Vagina (tissue), 2 donors: Measurements from ENCODE around the gene NCAPG2.

Experiments used
- POLR2A ChIP-seq, 2 donors: fragments of 450-650 bp; IDR thresholded peaks; one replicate each; pipeline ENCODE4 v1.6.1; 2017; ENCODE audit warnings: antibody characterized with exemption in 2 of 2, mild to moderate bottlenecking in 2 of 2, moderate library complexity in 2 of 2
- POLR2AphosphoS5 ChIP-seq, 2 donors: sonication (generic); formaldehyde crosslinking; IDR thresholded peaks; one replicate each; pipeline ENCODE4 v1.9.0; 2017; ENCODE audit warnings: antibody characterized with exemption in 2 of 2, mild to moderate bottlenecking in 2 of 2, low read depth in 1 of 2; ENCODE audit not compliant: insufficient read depth in 1 of 2
- TF ChIP-seq, protein P1 (sequence below), 3 experiments: fragments of 450-650 bp in 2 of 3; fragments of 200-600 bp in 1 of 3; sonication (generic) in 1 of 3; IDR thresholded peaks; one replicate each; pipeline ENCODE4 v1.5.1; 2017 to 2019; ENCODE audit warnings: antibody characterized with exemption in 3 of 3, mild to moderate bottlenecking in 2 of 3, moderate library complexity in 2 of 3

DNA sequence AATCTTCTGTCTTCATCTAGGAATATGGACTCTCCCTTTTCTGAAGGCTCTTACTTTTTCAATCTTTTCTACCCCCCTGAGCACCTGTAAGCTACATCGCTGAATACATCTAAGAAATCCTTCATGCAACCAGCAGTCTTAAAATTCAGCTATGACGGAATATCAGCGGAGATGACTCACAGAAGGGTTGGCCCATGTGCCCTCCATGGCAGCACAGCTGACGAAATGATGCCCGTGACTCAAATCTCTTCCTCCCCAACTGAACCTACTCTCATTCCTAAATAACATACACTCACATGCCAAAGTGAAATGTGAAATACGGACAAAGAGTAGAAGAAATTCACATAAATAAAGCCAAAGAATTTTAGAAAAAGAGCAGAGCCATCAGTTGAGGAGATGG is 30.3 kb upstream of the NCAPG2 start:
- TF ChIP-seq, protein P1, sequence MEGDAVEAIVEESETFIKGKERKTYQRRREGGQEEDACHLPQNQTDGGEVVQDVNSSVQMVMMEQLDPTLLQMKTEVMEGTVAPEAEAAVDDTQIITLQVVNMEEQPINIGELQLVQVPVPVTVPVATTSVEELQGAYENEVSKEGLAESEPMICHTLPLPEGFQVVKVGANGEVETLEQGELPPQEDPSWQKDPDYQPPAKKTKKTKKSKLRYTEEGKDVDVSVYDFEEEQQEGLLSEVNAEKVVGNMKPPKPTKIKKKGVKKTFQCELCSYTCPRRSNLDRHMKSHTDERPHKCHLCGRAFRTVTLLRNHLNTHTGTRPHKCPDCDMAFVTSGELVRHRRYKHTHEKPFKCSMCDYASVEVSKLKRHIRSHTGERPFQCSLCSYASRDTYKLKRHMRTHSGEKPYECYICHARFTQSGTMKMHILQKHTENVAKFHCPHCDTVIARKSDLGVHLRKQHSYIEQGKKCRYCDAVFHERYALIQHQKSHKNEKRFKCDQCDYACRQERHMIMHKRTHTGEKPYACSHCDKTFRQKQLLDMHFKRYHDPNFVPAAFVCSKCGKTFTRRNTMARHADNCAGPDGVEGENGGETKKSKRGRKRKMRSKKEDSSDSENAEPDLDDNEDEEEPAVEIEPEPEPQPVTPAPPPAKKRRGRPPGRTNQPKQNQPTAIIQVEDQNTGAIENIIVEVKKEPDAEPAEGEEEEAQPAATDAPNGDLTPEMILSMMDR (IDR thresholded peaks at IDR 0.05), result no peak
- TF ChIP-seq POLR2A (IDR thresholded peaks at IDR 0.05) (no peak), POLR2AphosphoS5 (IDR thresholded peaks at IDR 0.05; ENCODE audit: insufficient read depth in 1 of 2, low read depth in 1 of 2) (no peak)
